Epidermal melanocyte (primary cell): ENCODE data around the gene RAB27B.
"Not testable (repeated sequence)": the region's sequence is repeated elsewhere in the genome, so short reads cannot be mapped to it uniquely, and the experiment has no call there.

ENCODE experiments used
- DNase-seq: peaks from one replicate; pipeline ENCODE4 v3.0.0; 2011; ENCODE audit warnings: low spot score; ENCODE audit not compliant: insufficient read length

RAB27B gene

GRCh38 chr18:54813977-54814565, 14.2 kb upstream of the RAB27B start:
- DNase-seq = no peak

GRCh38 chr18:54815086-54815485, 13.2 kb upstream of the RAB27B start:
- DNase-seq = no peak

- DNase-seq = not testable (repeated sequence)
Observed at GRCh38 chr18:54820785-54821275, 7.4 kb upstream of the RAB27B start.

- no peak for DNase-seq
Observed at GRCh38 chr18:54822872-54823845, 5.1 kb upstream of the RAB27B start.

GRCh38 chr18:54824761-54825160, 3.5 kb upstream of the RAB27B start:
- DNase-seq = no peak

- no peak for DNase-seq
Observed at GRCh38 chr18:54825601-54826344, 2.5 kb upstream of the RAB27B start.

GRCh38 chr18:54828986-54829385, 709 bp downstream of the RAB27B start:
- no peak for DNase-seq

- DNase-seq = no peak
Observed at GRCh38 chr18:54829856-54830255, 1.6 kb downstream of the RAB27B start.

- no peak for DNase-seq
Observed at GRCh38 chr18:54830260-54830659, 2.0 kb downstream of the RAB27B start.

- DNase-seq = no peak
Observed at GRCh38 chr18:54830866-54831265, 2.6 kb downstream of the RAB27B start.

- no peak for DNase-seq
Observed at GRCh38 chr18:54835944-54836343, 7.7 kb downstream of the RAB27B start.

- DNase-seq = no peak
Observed at GRCh38 chr18:54843314-54843713, 15.0 kb downstream of the RAB27B start.

- DNase-seq = no peak
Observed at GRCh38 chr18:54845787-54846186, 17.5 kb downstream of the RAB27B start.

- DNase-seq = no peak
Observed at GRCh38 chr18:54848121-54848520, 19.8 kb downstream of the RAB27B start.

- no peak for DNase-seq
Observed at GRCh38 chr18:54849683-54850082, 21.4 kb downstream of the RAB27B start.

- DNase-seq = no peak
Observed at GRCh38 chr18:54850598-54850997, 22.3 kb downstream of the RAB27B start.

GRCh38 chr18:54852780-54853675, 24.8 kb downstream of the RAB27B start:
- no peak for DNase-seq

GRCh38 chr18:54855050-54855449, 26.8 kb downstream of the RAB27B start:
- not testable (repeated sequence) for DNase-seq

GRCh38 chr18:54856105-54856646, 27.9 kb downstream of the RAB27B start:
- no peak for DNase-seq

- no peak for DNase-seq
Observed at GRCh38 chr18:54857499-54857898, 29.2 kb downstream of the RAB27B start.
